WTC11 (cell line): ENCODE measurements around the gene KYNU. TPM values are rescaled to one million over a fixed set of nuclear protein-coding genes. Genes with fewer than 3 reads are reported as not detected.
"Not testable (repeated sequence)": the region's sequence is repeated elsewhere in the genome, so short reads cannot be mapped to it uniquely, and the experiment has no call there.

Source experiments
- ATAC-seq: fragments of 200-7000 bp; cut with Tn5 transposase; 2 replicates; pipeline ENCODE4 v1.10.0; 2021; ENCODE audit warnings: mild to moderate bottlenecking, moderate library complexity
- CTCF ChIA-PET: fragments of 300-600 bp; sonication (Branson Sonifier 250); formaldehyde crosslinking; loops from one replicate; lab custom pipeline; 2021; ENCODE audit warnings: antibody characterized with exemption; lab: Charles Lee
- POLR2A ChIA-PET: fragments of 350-600 bp; sonication (Branson Sonifier 250); formaldehyde crosslinking; loops from one replicate; lab custom pipeline; 2021; ENCODE audit warnings: antibody characterized with exemption; lab: Charles Lee
- DNase-seq: peaks from one replicate; pipeline ENCODE4 v3.0.0; 2021; ENCODE audit warnings: low spot score
- H3K27ac Mint-ChIP-seq: 2 replicates; pipeline ENCODE4 v1.8.0; 2021; ENCODE audit warnings: mixed read lengths
- H3K27me3 Mint-ChIP-seq: 2 replicates; pipeline ENCODE4 v1.8.0; 2021; ENCODE audit warnings: low read depth, mild to moderate bottlenecking, moderate library complexity, mixed read lengths
- H3K36me3 Mint-ChIP-seq: 2 replicates; pipeline ENCODE4 v1.8.0; 2021; ENCODE audit warnings: mixed read lengths
- H3K4me1 Mint-ChIP-seq: 2 replicates; pipeline ENCODE4 v1.8.0; 2022; ENCODE audit warnings: mixed read lengths
- H3K4me3 Mint-ChIP-seq: 2 replicates; pipeline ENCODE4 v1.8.0; 2021; ENCODE audit warnings: mild to moderate bottlenecking, moderate library complexity, mixed read lengths
- H3K9me3 Mint-ChIP-seq: 2 replicates; pipeline ENCODE4 v1.8.0; 2021; ENCODE audit warnings: mixed read lengths
- ATF1 ChIP-seq: sonication (generic); formaldehyde crosslinking; IDR thresholded peaks from 2 replicates; pipeline ENCODE4 v1.8.1; 2023; ENCODE audit warnings: mild to moderate bottlenecking, moderate library complexity, missing genetic modification reagents
- CREB1 ChIP-seq: sonication (generic); formaldehyde crosslinking; IDR thresholded peaks from 2 replicates; pipeline ENCODE4 v1.8.0; 2023; ENCODE audit warnings: mild to moderate bottlenecking, missing genetic modification reagents
- CREM ChIP-seq: sonication (generic); formaldehyde crosslinking; IDR thresholded peaks from 2 replicates; pipeline ENCODE4 v1.8.1; 2022; ENCODE audit warnings: mild to moderate bottlenecking, missing genetic modification reagents, moderate library complexity
- E2F5 ChIP-seq: sonication (generic); formaldehyde crosslinking; IDR thresholded peaks from 2 replicates; pipeline ENCODE4 v1.8.1; 2022; ENCODE audit warnings: mild to moderate bottlenecking, moderate library complexity, missing genetic modification reagents
- EMX1 ChIP-seq: fragments of 250-450 bp; sonication (Bioruptor Pico); IDR thresholded peaks from 2 replicates; pipeline ENCODE4 v1.8.0; 2021; ENCODE audit warnings: mild to moderate bottlenecking
- ESRRA ChIP-seq: sonication (generic); formaldehyde crosslinking; IDR thresholded peaks from 2 replicates; pipeline ENCODE4 v1.8.1; 2022; ENCODE audit warnings: mild to moderate bottlenecking, missing genetic modification reagents, borderline replicate concordance
- FOXP1 ChIP-seq: sonication (generic); formaldehyde crosslinking; IDR thresholded peaks from 2 replicates; pipeline ENCODE4 v1.8.0; 2022; ENCODE audit warnings: missing genetic modification reagents, mild to moderate bottlenecking, moderate library complexity, borderline replicate concordance
- GRHL2 ChIP-seq: fragments of 250-450 bp; sonication (Bioruptor Pico); IDR thresholded peaks from 2 replicates; pipeline ENCODE4 v1.8.0; 2022; ENCODE audit warnings: mild to moderate bottlenecking, moderate library complexity; ENCODE audit not compliant: insufficient replicate concordance, severe bottlenecking
- HMGA2 ChIP-seq: fragments of 250-450 bp; sonication (Bioruptor Pico); IDR thresholded peaks from 2 replicates; pipeline ENCODE4 v1.4.0; 2021; ENCODE audit warnings: mild to moderate bottlenecking, moderate library complexity
- JUN ChIP-seq: sonication (generic); formaldehyde crosslinking; IDR thresholded peaks from 2 replicates; pipeline ENCODE4 v1.8.0; 2023; ENCODE audit warnings: mild to moderate bottlenecking, missing genetic modification reagents
- NFATC4 ChIP-seq: fragments of 250-450 bp; sonication (Bioruptor Pico); IDR thresholded peaks from 2 replicates; pipeline ENCODE4 v1.9.0; 2021; ENCODE audit warnings: mild to moderate bottlenecking
- NFYB ChIP-seq: sonication (generic); formaldehyde crosslinking; conservative IDR thresholded peaks from 2 replicates; pipeline ENCODE4 v1.8.0; 2022; ENCODE audit warnings: low read depth, missing genetic modification reagents
- NR1H2 ChIP-seq: sonication (generic); formaldehyde crosslinking; IDR thresholded peaks from 2 replicates; pipeline ENCODE4 v1.9.0; 2021; ENCODE audit warnings: mild to moderate bottlenecking, moderate library complexity, missing genetic modification reagents
- NR3C1 ChIP-seq: sonication (generic); formaldehyde crosslinking; conservative IDR thresholded peaks from 2 replicates; pipeline ENCODE4 v1.8.1; 2023; ENCODE audit warnings: low read depth, mild to moderate bottlenecking, missing genetic modification reagents
- PRRX2 ChIP-seq: fragments of 250-450 bp; sonication (Bioruptor Pico); IDR thresholded peaks from 2 replicates; pipeline ENCODE4 v1.8.0; 2021; ENCODE audit warnings: mild to moderate bottlenecking
- RORB ChIP-seq: fragments of 250-450 bp; sonication (Bioruptor Pico); IDR thresholded peaks from 2 replicates; pipeline ENCODE4 v1.9.0; 2021; ENCODE audit warnings: mild to moderate bottlenecking
- TCF7 ChIP-seq: sonication (generic); formaldehyde crosslinking; IDR thresholded peaks from 2 replicates; pipeline ENCODE4 v1.8.0; 2022; ENCODE audit warnings: mild to moderate bottlenecking, low read depth, missing genetic modification reagents, moderate library complexity
- TEAD1 ChIP-seq: sonication (generic); formaldehyde crosslinking; IDR thresholded peaks from 2 replicates; pipeline ENCODE4 v1.8.0; 2022; ENCODE audit warnings: mild to moderate bottlenecking, missing genetic modification reagents
- USF1 ChIP-seq: sonication (generic); formaldehyde crosslinking; IDR thresholded peaks from 2 replicates; pipeline ENCODE4 v1.8.0; 2022; ENCODE audit warnings: mild to moderate bottlenecking, missing genetic modification reagents
- ZBTB43 ChIP-seq: sonication (generic); formaldehyde crosslinking; IDR thresholded peaks from 2 replicates; pipeline ENCODE4 v1.8.1; 2023; ENCODE audit warnings: mild to moderate bottlenecking, missing genetic modification reagents
- ZMAT4 ChIP-seq: fragments of 250-450 bp; sonication (Bioruptor Pico); IDR thresholded peaks from 2 replicates; pipeline ENCODE4 v1.9.0; 2021; ENCODE audit warnings: mild to moderate bottlenecking
- ZNF263 ChIP-seq: sonication (generic); formaldehyde crosslinking; IDR thresholded peaks from 2 replicates; pipeline ENCODE4 v1.8.1; 2022; ENCODE audit warnings: low read depth, mild to moderate bottlenecking, moderate library complexity, missing genetic modification reagents
- ZNF281 ChIP-seq: sonication (generic); formaldehyde crosslinking; IDR thresholded peaks from 2 replicates; pipeline ENCODE4 v1.8.0; 2023; ENCODE audit warnings: mild to moderate bottlenecking, missing genetic modification reagents
- ZNF317 ChIP-seq: sonication (generic); formaldehyde crosslinking; IDR thresholded peaks from 2 replicates; pipeline ENCODE4 v1.8.1; 2023; ENCODE audit warnings: low read depth, mild to moderate bottlenecking, moderate library complexity, missing genetic modification reagents, borderline replicate concordance
- ZSCAN18 ChIP-seq: fragments of 250-450 bp; sonication (Bioruptor Pico); IDR thresholded peaks from 2 replicates; pipeline ENCODE4 v2.1.2; 2022; ENCODE audit warnings: mild to moderate bottlenecking, moderate library complexity
- total RNA-seq: library from RNA; stranded (reverse); gene quantifications from 3 replicates; pipeline ENCODE4 v1.2.3, GENCODE V29; 2021

Gene KYNU
- total RNA-seq, 1 experiment from 2014 or later: 0.85 TPM

- no peaks in the 10 kb centered on the region for H3K36me3 Mint-ChIP-seq
- no peak overlapping the region for H3K27ac Mint-ChIP-seq
- no peak for DNase-seq
- POLR2A ChIA-PET: no interaction called here
- ATAC-seq: no peak
- peaks cover 5% of the 10 kb centered on the region for H3K4me1 Mint-ChIP-seq
- H3K27me3 Mint-ChIP-seq: no peaks in the 10 kb centered on the region
- no peaks in the 10 kb centered on the region; the same call in 1 of the 2 replicates for H3K9me3 Mint-ChIP-seq
- TF ChIP-seq TCF7 (CRISPR knock-in tag) (no peak), CREM (CRISPR knock-in tag) (no peak), JUN (CRISPR knock-in tag) (no peak), NR1H2 (CRISPR knock-in tag) (no peak), ESRRA (CRISPR knock-in tag) (no peak)
- CTCF ChIA-PET: no interaction called here
- no peak overlapping the region for H3K4me3 Mint-ChIP-seq
These were observed 11.0 kb upstream of the KYNU start for GRCh38 chr2:142866426-142866825.

- Mint-ChIP-seq H3K27me3 (no peaks in the 10 kb centered on the region), H3K9me3 (no peaks in the 10 kb centered on the region; the same call in 1 of the 2 replicates), H3K4me3 (no peak overlapping the region), H3K36me3 (no peaks in the 10 kb centered on the region), H3K4me1 (peaks cover 5% of the 10 kb centered on the region), H3K27ac (no peak overlapping the region)
- ATAC-seq: no peak
- no peak for DNase-seq
- ChIA-PET POLR2A (no interaction called here), CTCF (no interaction called here)
- TF ChIP-seq NFYB (CRISPR knock-in tag) (no peak), FOXP1 (no peak), ZNF317 (CRISPR knock-in tag) (no peak), ZSCAN18 (CRISPR knock-in tag) (no peak), NFATC4 (CRISPR knock-in tag) (no peak), PRRX2 (no peak)
These were observed 10.3 kb upstream of the KYNU start for GRCh38 chr2:142867136-142867535.

GRCh38 chr2:142868229-142868762 is 9.2 kb upstream of the KYNU start:
- ATAC-seq: no peak
- CTCF ChIA-PET: no interaction called here
- Mint-ChIP-seq H3K27me3 (no peaks in the 10 kb centered on the region), H3K4me3 (no peak overlapping the region), H3K36me3 (no peaks in the 10 kb centered on the region), H3K4me1 (peaks cover 5% of the 10 kb centered on the region), H3K27ac (no peak overlapping the region), H3K9me3 (no peaks in the 10 kb centered on the region; the same call in 1 of the 2 replicates)
- TF ChIP-seq CREB1 (CRISPR knock-in tag) (no peak), ZMAT4 (CRISPR knock-in tag) (no peak), ATF1 (CRISPR knock-in tag) (no peak), HMGA2 (CRISPR knock-in tag) (no peak), NR3C1 (CRISPR knock-in tag) (no peak), ZBTB43 (CRISPR knock-in tag) (no peak), CREM (CRISPR knock-in tag) (no peak), ZNF281 (CRISPR knock-in tag) (no peak), GRHL2 (no peak), E2F5 (no peak), RORB (CRISPR knock-in tag) (no peak), EMX1 (CRISPR knock-in tag) (no peak), ZNF263 (CRISPR knock-in tag) (no peak), TEAD1 (no peak), USF1 (CRISPR knock-in tag) (no peak)
- DNase-seq: no peak
- POLR2A ChIA-PET: no interaction called here

- ATAC-seq, H3K36me3 Mint-ChIP-seq, H3K27me3 Mint-ChIP-seq, DNase-seq, H3K4me3 Mint-ChIP-seq, H3K9me3 Mint-ChIP-seq, H3K4me1 Mint-ChIP-seq, H3K27ac Mint-ChIP-seq, POLR2A ChIA-PET, CTCF ChIA-PET: not testable (repeated sequence)
These were observed 8.4 kb upstream of the KYNU start for GRCh38 chr2:142869065-142869460.
